Muscle layer of duodenum (tissue), 2 donors: ENCODE results near the gene UGT1A5.

ENCODE experiments used
- H3K27ac ChIP-seq: one replicate; pipeline ENCODE4 v1.7.0; 2013; ENCODE audit warnings: mild to moderate bottlenecking, low read length
- H3K27me3 ChIP-seq: one replicate; pipeline ENCODE4 v1.7.0; 2013; ENCODE audit warnings: low read depth, mild to moderate bottlenecking, control low read depth, low read length
- H3K36me3 ChIP-seq, 2 donors: one replicate each; pipeline ENCODE4 v1.7.0; 2013; ENCODE audit warnings: low read length in 2 of 2, control low read depth in 1 of 2, mild to moderate bottlenecking in 1 of 2; ENCODE audit not compliant: insufficient read depth in 2 of 2, control insufficient read depth in 1 of 2
- H3K4me1 ChIP-seq, 2 donors: one replicate each; pipeline ENCODE4 v1.7.0; 2013; ENCODE audit warnings: low read length in 2 of 2, mild to moderate bottlenecking in 2 of 2, control low read depth in 1 of 2, moderate library complexity in 1 of 2; ENCODE audit not compliant: insufficient read depth in 2 of 2, control insufficient read depth in 1 of 2
- H3K4me3 ChIP-seq, 2 donors: one replicate each; pipeline ENCODE4 v1.7.0; 2013; ENCODE audit warnings: low read length in 2 of 2, low read depth in 1 of 2, mild to moderate bottlenecking in 1 of 2
- H3K9me3 ChIP-seq, 2 donors: one replicate each; pipeline ENCODE4 v1.7.0; 2013; ENCODE audit warnings: low read length in 2 of 2, control low read depth in 1 of 2, mild to moderate bottlenecking in 1 of 2; ENCODE audit not compliant: control insufficient read depth in 1 of 2
- donor health status: healthy.

Gene UGT1A5

DNA sequence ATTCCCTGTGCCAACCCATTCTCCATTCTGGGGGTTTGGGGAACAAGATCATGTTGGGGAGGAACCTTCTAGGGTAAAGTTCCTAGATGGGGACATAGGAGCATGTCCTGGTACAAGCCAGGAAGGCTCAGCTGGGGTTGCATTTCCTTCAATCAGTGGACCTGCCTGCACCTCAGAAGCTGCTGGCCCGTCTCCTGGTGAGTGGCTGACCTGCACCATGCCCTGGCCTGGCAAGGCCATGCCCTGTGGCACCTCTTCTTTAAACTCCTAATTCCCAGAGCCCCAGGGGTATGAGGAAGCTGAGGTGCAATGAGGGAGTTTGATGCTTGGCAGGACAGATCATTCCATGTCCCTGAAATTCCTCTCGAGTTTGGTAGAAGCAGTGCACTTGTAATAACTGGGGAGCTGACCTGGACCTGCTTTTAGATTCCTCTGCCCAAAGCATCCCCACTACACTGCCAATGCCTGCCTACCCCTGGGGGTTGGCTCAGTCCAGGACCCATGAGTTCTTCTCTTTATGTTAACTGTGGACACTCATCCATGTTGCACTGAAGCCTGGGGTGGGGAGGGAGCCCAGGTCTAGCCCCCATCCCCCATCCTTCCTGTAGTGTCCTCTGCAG lies 90.7 kb downstream of the UGT1A5 start:
- Histone ChIP-seq H3K27me3 (no peaks in the 10 kb centered on the region), H3K4me3 (no peak overlapping the region), H3K36me3 (no peaks in the 10 kb centered on the region), H3K4me1 (no peaks in the 10 kb centered on the region), H3K27ac (no peak overlapping the region), H3K9me3 (no peaks in the 10 kb centered on the region)

DNA sequence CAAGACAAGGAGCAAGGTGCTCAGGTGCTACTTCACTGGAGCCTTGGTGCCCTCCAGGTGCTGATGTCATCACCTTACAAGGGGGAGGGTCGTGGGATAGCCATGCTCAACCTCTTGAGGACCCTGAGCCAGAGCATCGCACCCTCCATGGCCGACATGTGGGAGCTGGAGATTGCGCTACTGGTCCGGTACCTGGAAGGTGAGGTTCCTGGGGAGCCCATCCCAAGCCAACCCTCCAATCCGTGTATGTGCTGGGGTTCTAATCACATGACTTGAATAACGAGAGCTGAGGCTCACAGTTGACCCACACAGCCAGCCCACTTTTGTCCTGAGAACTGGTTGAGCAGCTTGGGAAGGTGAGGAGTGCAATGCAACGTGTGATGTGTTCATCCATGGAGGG lies 91.3 kb downstream of the UGT1A5 start:
- H3K4me1 ChIP-seq: no peaks in the 10 kb centered on the region
- no peak overlapping the region for H3K4me3 ChIP-seq
- H3K27ac ChIP-seq: no peak overlapping the region
- no peaks in the 10 kb centered on the region for H3K27me3 ChIP-seq
- no peaks in the 10 kb centered on the region for H3K36me3 ChIP-seq
- H3K9me3 ChIP-seq: no peaks in the 10 kb centered on the region

DNA sequence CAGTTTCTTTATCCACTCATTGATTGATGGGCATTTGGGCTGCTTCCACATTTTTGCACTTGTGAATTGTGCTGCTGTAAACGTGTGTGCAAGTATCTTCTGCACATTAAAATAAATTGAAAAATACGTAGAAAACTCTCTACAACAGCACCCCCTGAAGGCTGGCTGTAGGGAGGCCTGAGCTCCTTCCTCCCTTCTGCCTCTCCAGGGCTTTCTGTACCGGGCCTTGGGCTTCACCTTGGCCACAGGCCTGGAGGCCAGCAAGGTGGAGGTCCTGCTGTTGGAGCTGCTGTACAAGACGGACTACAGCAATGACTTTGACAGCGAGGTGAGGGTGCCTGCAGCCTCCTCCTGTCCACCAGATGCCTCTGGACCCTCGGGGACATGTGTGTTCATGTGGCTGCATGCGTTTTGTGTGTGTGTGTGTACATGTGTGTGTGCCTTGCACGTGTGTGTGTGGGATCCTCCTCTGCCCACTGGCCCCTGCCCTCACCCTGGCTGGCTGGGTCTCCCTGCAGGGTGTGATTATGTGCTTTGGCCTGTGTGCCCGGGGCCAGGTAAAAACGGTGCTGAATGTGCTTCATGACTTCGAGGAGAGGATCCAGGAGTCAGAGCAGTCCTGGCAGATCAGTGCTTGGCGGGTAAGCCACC lies 94.6 kb downstream of the UGT1A5 start:
- H3K4me1 ChIP-seq: no peaks in the 10 kb centered on the region
- no peaks in the 10 kb centered on the region for H3K9me3 ChIP-seq
- H3K27me3 ChIP-seq: no peaks in the 10 kb centered on the region
- no peak overlapping the region for H3K27ac ChIP-seq
- H3K4me3 ChIP-seq: no peak overlapping the region
- no peaks in the 10 kb centered on the region for H3K36me3 ChIP-seq

DNA sequence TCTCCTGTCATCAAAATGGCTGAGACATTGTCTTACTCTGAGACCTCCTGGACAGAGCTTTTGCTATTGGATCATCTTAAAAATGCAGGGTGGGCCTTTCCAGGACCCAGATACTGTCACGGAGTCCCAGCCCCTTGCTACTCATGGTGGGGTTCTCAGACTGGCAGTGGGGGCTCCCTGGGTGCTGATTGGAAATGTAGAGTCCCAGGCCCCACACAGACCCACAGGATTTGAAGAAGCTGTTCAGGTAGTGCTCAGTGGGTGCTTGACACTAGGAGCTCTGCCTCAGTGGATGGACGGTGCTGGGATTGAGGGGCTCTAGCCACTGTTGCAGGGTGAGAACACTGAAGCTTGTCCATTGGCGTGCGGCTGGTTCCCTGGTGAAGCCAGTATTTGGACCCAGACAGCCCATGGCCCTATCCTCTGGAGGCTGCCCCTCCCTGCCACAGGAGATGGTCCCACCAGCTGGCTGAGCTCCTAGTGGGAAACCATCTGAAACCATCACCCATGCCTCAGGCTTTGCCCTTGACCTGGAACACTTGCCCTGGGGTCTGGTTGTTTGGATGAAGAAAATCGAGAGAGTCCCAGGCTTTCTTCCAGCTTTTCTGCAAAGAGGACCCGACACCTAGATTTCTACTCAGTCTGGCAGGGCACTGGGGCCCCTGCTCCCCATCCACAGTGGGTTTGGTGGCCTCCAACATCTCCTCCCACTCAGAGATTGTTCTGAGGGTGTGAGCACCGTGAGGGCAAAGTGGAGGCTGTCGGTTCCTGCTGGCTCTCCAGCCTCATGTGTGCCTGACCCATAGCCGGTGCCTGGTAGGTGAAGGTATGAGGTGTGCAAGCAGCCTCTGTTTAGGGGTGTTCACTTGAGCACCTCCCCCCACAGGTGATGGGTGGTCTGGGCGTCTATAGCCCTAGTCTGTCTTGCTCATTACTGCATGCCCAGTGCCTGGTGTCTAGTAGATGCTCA lies 95.5 kb downstream of the UGT1A5 start:
- H3K27ac ChIP-seq: no peak overlapping the region
- no peak overlapping the region for H3K4me3 ChIP-seq
- H3K27me3 ChIP-seq: peaks cover 2% of the 10 kb centered on the region
- H3K4me1 ChIP-seq: no peaks in the 10 kb centered on the region
- no peaks in the 10 kb centered on the region for H3K9me3 ChIP-seq
- H3K36me3 ChIP-seq: no peaks in the 10 kb centered on the region

DNA sequence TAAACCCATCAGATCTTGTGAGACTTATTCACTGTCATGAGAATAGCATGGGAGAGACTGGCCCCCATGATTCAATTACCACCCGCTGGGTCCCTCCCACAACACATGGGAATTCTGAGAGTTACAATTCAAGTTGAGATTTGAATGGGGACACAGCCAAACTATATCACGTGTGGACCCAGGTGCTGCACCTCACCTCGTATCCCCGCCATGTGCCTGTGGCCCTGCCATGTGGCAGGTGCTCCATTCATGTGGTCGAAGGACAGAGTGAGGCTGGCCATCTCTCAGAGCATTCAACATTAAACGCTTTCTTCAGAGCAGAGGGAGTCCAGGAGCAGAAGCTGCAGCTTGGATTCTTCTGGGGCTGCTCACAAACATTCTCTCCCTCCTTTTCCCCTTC lies 97.7 kb downstream of the UGT1A5 start:
- Histone ChIP-seq H3K36me3 (no peaks in the 10 kb centered on the region), H3K4me1 (no peaks in the 10 kb centered on the region), H3K9me3 (no peaks in the 10 kb centered on the region), H3K4me3 (no peak overlapping the region), H3K27ac (no peak overlapping the region), H3K27me3 (peaks cover 3% of the 10 kb centered on the region)

DNA sequence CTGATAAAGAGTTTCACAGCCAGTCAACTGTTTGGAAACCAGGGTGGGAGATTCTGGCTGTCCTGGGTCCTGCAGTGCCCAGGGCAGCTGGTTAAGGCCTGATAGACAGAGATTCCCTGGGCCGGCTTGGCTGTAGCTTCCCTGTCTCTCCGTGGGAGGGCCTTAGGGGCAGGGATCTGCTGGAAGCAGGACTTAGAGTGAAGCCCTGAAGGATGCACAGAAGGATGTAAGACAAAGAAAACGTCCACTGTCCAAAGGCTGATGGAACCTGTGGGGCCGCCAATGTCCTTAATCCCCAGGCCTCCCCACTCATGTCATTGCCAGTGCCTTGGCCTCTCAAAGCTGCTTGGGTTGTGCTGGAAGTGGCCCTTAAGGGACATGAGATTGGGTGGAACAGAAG lies 98.4 kb downstream of the UGT1A5 start:
- H3K4me1 ChIP-seq: no peaks in the 10 kb centered on the region
- no peak overlapping the region for H3K4me3 ChIP-seq
- peaks cover 3% of the 10 kb centered on the region for H3K27me3 ChIP-seq
- no peaks in the 10 kb centered on the region for H3K9me3 ChIP-seq
- H3K27ac ChIP-seq: no peak overlapping the region
- H3K36me3 ChIP-seq: no peaks in the 10 kb centered on the region

DNA sequence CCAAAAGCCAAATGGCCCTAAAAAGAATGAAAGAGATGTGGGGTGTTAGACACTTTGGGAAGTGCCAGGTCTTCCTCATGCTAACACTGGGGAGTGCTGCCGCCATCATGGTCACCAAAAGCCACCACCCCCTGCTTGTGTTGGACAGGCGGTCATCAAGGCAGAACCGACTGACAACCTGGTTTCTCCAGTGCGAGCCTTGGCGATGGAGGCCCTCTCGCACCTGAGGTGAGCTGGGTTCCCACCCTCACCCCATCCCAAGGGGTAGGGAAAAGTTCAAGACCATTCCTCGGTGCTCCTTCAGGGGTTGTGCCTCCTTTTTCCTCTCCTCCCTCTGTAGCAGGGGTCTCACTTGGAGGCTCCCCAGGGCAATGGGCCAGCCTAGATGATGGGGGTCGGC lies 99.0 kb downstream of the UGT1A5 start:
- Histone ChIP-seq H3K27me3 (peaks cover 3% of the 10 kb centered on the region), H3K36me3 (no peaks in the 10 kb centered on the region), H3K27ac (no peak overlapping the region), H3K4me3 (no peak overlapping the region), H3K4me1 (no peaks in the 10 kb centered on the region), H3K9me3 (no peaks in the 10 kb centered on the region)

DNA sequence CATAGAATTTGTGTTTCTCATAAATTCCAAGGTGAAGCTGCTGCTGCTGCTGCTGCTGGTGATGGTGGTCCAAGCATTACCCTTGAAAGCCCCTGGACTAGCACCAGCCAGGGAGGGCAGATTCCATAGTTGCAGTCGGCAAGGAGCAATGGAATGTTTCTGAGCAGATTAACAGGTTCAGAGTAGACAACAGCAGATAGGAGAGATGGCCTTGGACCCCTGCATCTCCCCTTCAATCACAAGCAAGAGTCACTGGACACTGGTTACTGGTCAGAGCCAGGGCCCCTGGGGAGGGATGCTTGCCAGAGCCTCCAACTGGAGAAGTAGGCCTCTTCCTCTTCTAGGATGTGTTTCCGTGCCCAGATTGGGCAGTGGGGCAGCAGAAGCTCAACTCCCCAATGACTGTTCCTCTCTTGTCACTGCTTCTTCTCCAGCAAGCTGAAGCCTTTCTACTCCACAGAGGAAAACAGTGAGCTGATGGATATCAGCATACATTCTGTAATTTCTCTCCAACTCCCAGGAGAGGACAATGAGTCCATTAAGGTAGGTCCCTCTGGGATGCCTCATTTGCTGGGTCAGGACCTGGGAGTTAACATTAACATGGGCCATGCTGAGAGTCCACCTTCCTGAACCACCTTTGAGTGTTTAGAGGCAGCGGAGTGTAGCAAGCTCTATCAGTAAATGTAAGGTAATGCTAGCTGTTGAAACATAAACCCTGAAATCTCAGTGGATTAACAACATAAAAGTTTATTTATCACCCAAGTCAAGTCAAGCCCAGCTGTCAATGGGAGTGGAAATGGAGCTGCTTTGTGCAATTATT lies 100.7 kb downstream of the UGT1A5 start:
- no peaks in the 10 kb centered on the region for H3K36me3 ChIP-seq
- H3K9me3 ChIP-seq: no peaks in the 10 kb centered on the region
- peaks cover 3% of the 10 kb centered on the region for H3K27me3 ChIP-seq
- no peak overlapping the region for H3K4me3 ChIP-seq
- no peak overlapping the region for H3K27ac ChIP-seq
- no peaks in the 10 kb centered on the region for H3K4me1 ChIP-seq

DNA sequence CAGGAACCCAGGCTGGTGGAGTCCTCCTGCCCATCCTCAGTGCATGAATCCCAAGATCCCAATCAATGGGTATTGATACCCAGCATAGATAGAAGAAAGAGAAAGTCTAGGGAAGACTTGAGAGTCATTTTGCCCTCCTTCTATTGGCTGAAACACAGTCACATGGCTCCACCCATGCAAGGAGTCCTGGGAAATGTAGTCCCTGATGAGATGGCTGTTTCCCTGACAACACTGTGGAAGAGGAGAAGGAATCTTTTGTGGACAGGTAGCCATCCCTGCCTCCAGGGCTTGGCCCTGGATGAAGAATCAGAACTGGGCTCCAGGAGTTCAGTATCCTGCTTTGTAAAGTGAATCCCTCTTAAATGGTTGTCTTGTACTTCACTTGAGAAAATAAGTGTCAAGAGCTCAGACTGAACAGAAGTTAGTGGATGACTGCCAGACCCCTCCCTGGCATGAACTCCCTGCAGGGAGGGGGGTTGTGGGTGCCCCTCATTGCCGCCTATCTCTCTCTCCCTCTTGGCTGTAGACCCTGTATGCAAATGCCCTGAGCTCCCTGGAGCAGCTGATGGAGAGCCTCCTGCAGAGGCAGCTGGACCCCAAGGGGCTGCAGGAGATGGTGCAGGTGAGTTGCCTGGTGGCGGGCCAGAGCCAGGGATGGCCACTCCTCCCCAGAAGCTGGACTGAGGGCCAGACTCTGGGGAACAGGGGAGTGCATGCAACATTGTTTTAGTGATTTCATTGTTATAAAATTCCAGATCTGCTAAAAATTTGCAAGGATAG lies 101.5 kb downstream of the UGT1A5 start:
- no peak overlapping the region for H3K4me3 ChIP-seq
- no peaks in the 10 kb centered on the region for H3K9me3 ChIP-seq
- no peaks in the 10 kb centered on the region for H3K4me1 ChIP-seq
- no peak overlapping the region for H3K27ac ChIP-seq
- no peaks in the 10 kb centered on the region for H3K36me3 ChIP-seq
- peaks cover 3% of the 10 kb centered on the region for H3K27me3 ChIP-seq

DNA sequence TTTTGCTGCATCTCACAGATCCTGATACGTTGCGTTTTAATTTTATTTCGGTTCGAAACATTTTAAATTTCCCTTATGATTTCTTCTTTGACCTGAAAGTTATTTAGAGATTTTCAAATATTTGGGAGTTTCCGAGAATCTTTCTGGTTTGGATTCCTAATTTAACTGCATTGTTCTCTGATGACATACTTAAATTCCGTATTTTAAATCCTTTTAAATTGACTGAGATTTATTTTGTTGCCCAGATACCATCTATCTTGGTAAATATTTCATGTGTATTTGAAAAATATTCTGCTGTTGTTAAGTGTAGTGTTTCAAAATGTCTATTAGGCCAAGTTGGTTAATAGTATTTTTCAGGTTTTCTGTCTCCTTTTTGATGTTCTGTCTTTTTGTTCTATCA lies 103.2 kb downstream of the UGT1A5 start:
- no peak overlapping the region for H3K27ac ChIP-seq
- no peaks in the 10 kb centered on the region for H3K9me3 ChIP-seq
- no peaks in the 10 kb centered on the region for H3K36me3 ChIP-seq
- H3K27me3 ChIP-seq: peaks cover 3% of the 10 kb centered on the region
- no peak overlapping the region for H3K4me3 ChIP-seq
- H3K4me1 ChIP-seq: no peaks in the 10 kb centered on the region
